Glutamatergic neuron (in vitro differentiated cells): ENCODE measurements around the gene MED16. TPM values are rescaled to one million over a fixed set of nuclear protein-coding genes. Genes with fewer than 3 reads are reported as not detected.

Source experiments
- DNase-seq: peaks from one replicate; pipeline ENCODE4 v3.0.0; 2022
- H3K27ac Mint-ChIP-seq: one replicate; pipeline ENCODE4 v1.8.0; 2020; ENCODE audit warnings: mild to moderate bottlenecking, mixed read lengths, inconsistent platforms; ENCODE audit not compliant: unreplicated experiment
- H3K27me3 Mint-ChIP-seq: one replicate; pipeline ENCODE4 v1.8.0; 2020; ENCODE audit warnings: mild to moderate bottlenecking, moderate library complexity, mixed read lengths, inconsistent platforms; ENCODE audit not compliant: unreplicated experiment
- H3K36me3 Mint-ChIP-seq: one replicate; pipeline ENCODE4 v1.8.0; 2020; ENCODE audit warnings: mild to moderate bottlenecking, mixed read lengths, inconsistent platforms; ENCODE audit not compliant: unreplicated experiment
- H3K4me1 Mint-ChIP-seq: one replicate; pipeline ENCODE4 v1.8.0; 2020; ENCODE audit warnings: mild to moderate bottlenecking, low read depth, mixed read lengths, inconsistent platforms; ENCODE audit not compliant: unreplicated experiment
- H3K4me3 Mint-ChIP-seq: one replicate; pipeline ENCODE4 v1.8.0; 2020; ENCODE audit warnings: mild to moderate bottlenecking, mixed read lengths, inconsistent platforms; ENCODE audit not compliant: unreplicated experiment
- H3K9me3 Mint-ChIP-seq: one replicate; pipeline ENCODE4 v1.8.0; 2020; ENCODE audit warnings: mild to moderate bottlenecking, moderate library complexity, mixed read lengths, inconsistent platforms; ENCODE audit not compliant: unreplicated experiment
- CTCF ChIP-seq: fragments of 200-600 bp; sonication (generic); IDR thresholded peaks from one replicate; pipeline ENCODE4 v1.5.0; 2021; ENCODE audit not compliant: partially characterized antibody, unreplicated experiment
- total RNA-seq: library from RNA; stranded (reverse); fragmentation: NEBNext Ultra II Directional; extraction: Animal tissue kit (Norgen Biotek cat#: 25700); gene quantifications from one replicate; pipeline ENCODE4 v1.2.1, GENCODE V29; 2021; ENCODE audit not compliant: unreplicated experiment

The MED16 gene
- total RNA-seq, 1 donor from 2014 or later = 65.0 TPM

- H3K9me3 Mint-ChIP-seq = peaks cover 3% of the 10 kb centered on the region
- no peak overlapping the region for H3K27ac Mint-ChIP-seq
- no peak overlapping the region for H3K4me3 Mint-ChIP-seq
- no peak for DNase-seq
- peaks cover 7% of the 10 kb centered on the region for H3K27me3 Mint-ChIP-seq
- no peak for TF ChIP-seq CTCF
- H3K36me3 Mint-ChIP-seq = no peaks in the 10 kb centered on the region
- H3K4me1 Mint-ChIP-seq = no peaks in the 10 kb centered on the region
Observed at GRCh38 chr19:831407-832369, 61.3 kb downstream of the MED16 start.

GRCh38 chr19:829129-829758, 63.7 kb downstream of the MED16 start:
- no peak overlapping the region for H3K27ac Mint-ChIP-seq
- no peaks in the 10 kb centered on the region for H3K36me3 Mint-ChIP-seq
- no peak for DNase-seq
- H3K27me3 Mint-ChIP-seq = peaks cover under 1% of the 10 kb centered on the region
- TF ChIP-seq CTCF = no peak
- H3K4me1 Mint-ChIP-seq = no peaks in the 10 kb centered on the region
- no peak overlapping the region for H3K4me3 Mint-ChIP-seq
- no peaks in the 10 kb centered on the region for H3K9me3 Mint-ChIP-seq

- peaks cover under 1% of the 10 kb centered on the region for H3K27me3 Mint-ChIP-seq
- no peak for DNase-seq
- TF ChIP-seq CTCF = no peak
- H3K36me3 Mint-ChIP-seq = no peaks in the 10 kb centered on the region
- H3K4me3 Mint-ChIP-seq = no peak within 1 kb of the TSS
- H3K9me3 Mint-ChIP-seq = peaks cover 4% of the 10 kb centered on the region
- peaks cover 3% of the 10 kb centered on the region for H3K4me1 Mint-ChIP-seq
- no peak within 1 kb of the TSS for H3K27ac Mint-ChIP-seq
Observed at GRCh38 chr19:827710-828321, 65.2 kb downstream of the MED16 start, which contains the start of gene AZU1. AZU1 (plus strand) TSS chr19:827837; CDS start chr19:827847, 10 bp downstream.

- no peak overlapping the region for H3K4me3 Mint-ChIP-seq
Observed at GRCh38 chr19:827314-827709, 65.7 kb downstream of the MED16 start.

More at GRCh38 chr19:827314-827709, 65.7 kb downstream of the MED16 start:
- peaks cover 7% of the 10 kb centered on the region for H3K9me3 Mint-ChIP-seq
- no peak for TF ChIP-seq CTCF
- H3K27me3 Mint-ChIP-seq = peaks cover 4% of the 10 kb centered on the region
- H3K27ac Mint-ChIP-seq = no peak overlapping the region
- no peaks in the 10 kb centered on the region for H3K36me3 Mint-ChIP-seq
- no peak for DNase-seq
- peaks cover 3% of the 10 kb centered on the region for H3K4me1 Mint-ChIP-seq
